ENCODE measurements around the gene SUN3. TPM values are rescaled to one million over a fixed set of nuclear protein-coding genes. Genes with fewer than 3 reads are reported as not detected.

Gene SUN3
- total and polyA plus RNA-seq, 4 donors, result not detected

- no peak for ATAC-seq (ENCODE audit: low FRiP score)
- Histone ChIP-seq H3K4me1 (ENCODE audit: control insufficient read depth in 1 of 2, insufficient read depth in 2 of 2, low read length in 2 of 2) (no peaks in the 10 kb centered on the region), H3K36me3 (ENCODE audit: control insufficient read depth in 1 of 2, insufficient read depth in 2 of 2, low read length in 1 of 2) (peaks cover 0 to 23% of the 10 kb centered on the region in 2 donors), H3K9me3 (ENCODE audit: control insufficient read depth, low read length) (no peaks in the 10 kb centered on the region), H3K4me3 (ENCODE audit: low read length in 2 of 2) (no peak overlapping the region), H3K27me3 (ENCODE audit: control insufficient read depth in 1 of 2, insufficient read depth in 2 of 2, low read length in 1 of 2) (no peaks in the 10 kb centered on the region), H3K27ac (ENCODE audit: low read depth in 1 of 2, low read length in 2 of 2) (no peak overlapping the region)
- WGBS, 2 donors, result 84 to 90% methylated on average over 5 of the region's 5 CpGs
- no peak for DNase-seq
- intact Hi-C loops (cut with DNase I), result no loop called here
Observed at GRCh38 chr7:47965456-47965855, 63.5 kb downstream of the SUN3 start.

- Histone ChIP-seq H3K36me3 (ENCODE audit: control insufficient read depth in 1 of 2, insufficient read depth in 2 of 2, low read length in 1 of 2) (peaks cover 0 to 22% of the 10 kb centered on the region in 2 donors), H3K4me3 (ENCODE audit: low read length in 2 of 2) (no peak overlapping the region), H3K27ac (ENCODE audit: low read depth in 1 of 2, low read length in 2 of 2) (no peak overlapping the region), H3K9me3 (ENCODE audit: control insufficient read depth, low read length) (no peaks in the 10 kb centered on the region), H3K4me1 (ENCODE audit: control insufficient read depth in 1 of 2, insufficient read depth in 2 of 2, low read length in 2 of 2) (no peaks in the 10 kb centered on the region), H3K27me3 (ENCODE audit: control insufficient read depth in 1 of 2, insufficient read depth in 2 of 2, low read length in 1 of 2) (no peaks in the 10 kb centered on the region)
- WGBS, 2 donors, result 94 to 99% methylated on average over 3 of the region's 3 CpGs
- DNase-seq (no peak), ATAC-seq (ENCODE audit: low FRiP score) (no peak)
- intact Hi-C loops (cut with DNase I), result no loop called here
Observed at GRCh38 chr7:47962262-47962661, 66.6 kb downstream of the SUN3 start.

DNA sequence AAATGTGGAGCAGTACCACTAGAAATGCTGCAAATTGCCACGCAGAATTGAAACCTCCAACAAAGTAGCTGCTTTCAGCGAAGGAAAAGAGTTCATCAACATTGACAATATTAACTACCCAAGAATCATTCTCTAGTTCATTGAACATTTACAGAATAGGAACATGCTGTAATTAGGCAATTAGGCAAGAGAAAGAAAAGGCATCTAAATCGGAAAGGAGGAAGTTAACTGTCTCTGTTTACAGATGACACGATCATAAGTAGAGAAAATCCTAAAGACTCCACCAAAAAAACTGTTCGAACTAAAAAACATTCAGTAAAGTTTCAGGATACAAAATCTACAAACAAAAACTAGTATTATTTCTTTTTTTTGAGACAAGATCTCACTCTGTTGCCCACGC, 71.8 kb downstream of the SUN3 start:
- peaks cover 0 to 3% of the 10 kb centered on the region in 2 donors for H3K4me1 ChIP-seq (ENCODE audit: control insufficient read depth in 1 of 2, insufficient read depth in 2 of 2, low read length in 2 of 2)
- no peaks in the 10 kb centered on the region for H3K27me3 ChIP-seq (ENCODE audit: control insufficient read depth in 1 of 2, insufficient read depth in 2 of 2, low read length in 1 of 2)
- no peak for DNase-seq
- no peak for ATAC-seq (ENCODE audit: low FRiP score)
- no peak overlapping the region for H3K27ac ChIP-seq (ENCODE audit: low read depth in 1 of 2, low read length in 2 of 2)
- 80 to 87% methylated on average over 6 of the region's 6 CpGs for WGBS, 2 donors
- intact Hi-C loops (cut with DNase I), result no loop called here
- H3K36me3 ChIP-seq (ENCODE audit: control insufficient read depth in 1 of 2, insufficient read depth in 2 of 2, low read length in 1 of 2), result peaks cover 0 to 2% of the 10 kb centered on the region in 2 donors
- no peaks in the 10 kb centered on the region for H3K9me3 ChIP-seq (ENCODE audit: control insufficient read depth, low read length)
- no peak overlapping the region for H3K4me3 ChIP-seq (ENCODE audit: low read length in 2 of 2)

GRCh38 chr7:47956220-47956619, 72.7 kb downstream of the SUN3 start:
- Histone ChIP-seq H3K9me3 (ENCODE audit: control insufficient read depth, low read length) (no peaks in the 10 kb centered on the region), H3K27me3 (ENCODE audit: control insufficient read depth in 1 of 2, insufficient read depth in 2 of 2, low read length in 1 of 2) (no peaks in the 10 kb centered on the region), H3K4me3 (ENCODE audit: low read length in 2 of 2) (no peak overlapping the region), H3K4me1 (ENCODE audit: control insufficient read depth in 1 of 2, insufficient read depth in 2 of 2, low read length in 2 of 2) (peaks cover 0 to 3% of the 10 kb centered on the region in 2 donors), H3K27ac (ENCODE audit: low read depth in 1 of 2, low read length in 2 of 2) (no peak overlapping the region), H3K36me3 (ENCODE audit: control insufficient read depth in 1 of 2, insufficient read depth in 2 of 2, low read length in 1 of 2) (no peaks in the 10 kb centered on the region)
- intact Hi-C loops (cut with DNase I), result no loop called here
- ATAC-seq (ENCODE audit: low FRiP score) (no peak), DNase-seq (no peak)
- WGBS, 2 donors, result 80 to 83% methylated on average over 6 of the region's 6 CpGs

DNA sequence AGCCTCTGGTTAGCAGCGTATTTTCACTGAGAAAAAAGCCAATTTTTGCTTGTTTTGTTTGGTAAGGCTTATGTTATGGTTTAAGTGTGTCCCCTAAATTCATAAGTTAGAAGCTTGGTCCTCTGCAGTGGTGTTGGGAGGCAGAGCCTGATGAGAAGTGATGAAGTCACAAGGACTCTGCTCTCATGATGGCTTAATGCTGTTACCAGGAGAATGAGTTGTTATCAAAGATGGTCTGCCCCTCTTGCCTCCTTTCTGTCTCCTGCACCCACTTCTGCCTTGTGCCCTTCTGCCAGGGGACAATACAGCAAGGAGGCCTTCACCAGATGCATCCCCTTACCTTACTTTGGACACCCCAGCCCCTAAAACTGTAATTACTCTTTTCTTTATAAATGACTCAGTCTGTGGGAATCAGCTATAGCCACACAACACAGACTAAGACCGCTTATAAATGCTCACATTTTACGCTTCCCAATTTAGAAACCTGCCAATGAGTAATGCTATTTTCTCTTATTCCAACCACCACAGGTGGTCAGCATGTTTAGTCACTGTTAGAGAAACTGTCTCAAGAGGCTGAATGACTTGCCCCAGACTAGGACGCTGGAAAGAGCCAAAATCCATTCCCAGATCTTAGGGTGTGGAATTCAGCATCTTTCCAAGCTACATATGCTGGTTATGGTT, 74.5 kb downstream of the SUN3 start:
- 65 to 71% methylated on average over 4 of the region's 4 CpGs for WGBS, 2 donors
- DNase-seq (no peak), ATAC-seq (ENCODE audit: low FRiP score) (no peak)
- Histone ChIP-seq H3K36me3 (ENCODE audit: control insufficient read depth in 1 of 2, insufficient read depth in 2 of 2, low read length in 1 of 2) (no peaks in the 10 kb centered on the region), H3K27me3 (ENCODE audit: control insufficient read depth in 1 of 2, insufficient read depth in 2 of 2, low read length in 1 of 2) (no peaks in the 10 kb centered on the region), H3K9me3 (ENCODE audit: control insufficient read depth, low read length) (no peaks in the 10 kb centered on the region), H3K4me3 (ENCODE audit: low read length in 2 of 2) (no peak overlapping the region), H3K27ac (ENCODE audit: low read depth in 1 of 2, low read length in 2 of 2) (no peak overlapping the region), H3K4me1 (ENCODE audit: control insufficient read depth in 1 of 2, insufficient read depth in 2 of 2, low read length in 2 of 2) (peaks cover 0 to 3% of the 10 kb centered on the region in 2 donors)
- intact Hi-C loops (cut with DNase I), result no loop called here

DNA sequence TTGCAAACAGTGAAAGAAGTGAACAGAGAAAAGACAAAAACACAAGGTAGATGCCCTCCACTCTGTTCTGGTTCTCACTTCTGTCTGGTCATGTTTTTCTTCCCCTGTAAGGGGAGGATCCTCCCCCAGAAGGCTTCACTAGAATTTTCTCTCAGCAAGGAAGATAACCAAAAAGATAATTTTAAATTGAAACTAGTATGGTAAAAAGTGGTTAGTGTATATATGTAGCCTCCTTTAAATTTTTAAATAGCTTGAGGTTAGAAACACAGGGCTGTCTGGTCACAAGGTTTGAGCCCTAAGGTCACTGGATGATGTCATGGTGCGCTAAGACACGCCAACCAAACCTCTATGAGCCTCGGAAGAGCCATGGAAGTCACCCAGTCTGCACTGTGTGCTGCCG, 75.1 kb downstream of the SUN3 start:
- intact Hi-C loops (cut with DNase I), result no loop called here

GRCh38 chr7:47952224-47952623, 76.7 kb downstream of the SUN3 start:
- no peak for DNase-seq
- intact Hi-C loops (cut with DNase I), result no loop called here
- no peak overlapping the region for H3K4me3 ChIP-seq (ENCODE audit: low read length in 2 of 2)
- no peak overlapping the region for H3K27ac ChIP-seq (ENCODE audit: low read depth in 1 of 2, low read length in 2 of 2)
- 86 to 87% methylated on average over 4 of the region's 4 CpGs for WGBS, 2 donors
- H3K27me3 ChIP-seq (ENCODE audit: control insufficient read depth in 1 of 2, insufficient read depth in 2 of 2, low read length in 1 of 2), result no peaks in the 10 kb centered on the region
- H3K9me3 ChIP-seq (ENCODE audit: control insufficient read depth, low read length), result no peaks in the 10 kb centered on the region
- H3K4me1 ChIP-seq (ENCODE audit: control insufficient read depth in 1 of 2, insufficient read depth in 2 of 2, low read length in 2 of 2), result peaks cover 0 to 3% of the 10 kb centered on the region in 2 donors
- no peaks in the 10 kb centered on the region for H3K36me3 ChIP-seq (ENCODE audit: control insufficient read depth in 1 of 2, insufficient read depth in 2 of 2, low read length in 1 of 2)
- ATAC-seq (ENCODE audit: low FRiP score), result no peak

More for the DNA sequence above, 75.1 kb downstream of the SUN3 start:
- Histone ChIP-seq H3K27me3 (ENCODE audit: control insufficient read depth in 1 of 2, insufficient read depth in 2 of 2, low read length in 1 of 2) (no peaks in the 10 kb centered on the region), H3K4me1 (ENCODE audit: control insufficient read depth in 1 of 2, insufficient read depth in 2 of 2, low read length in 2 of 2) (peaks cover 0 to 3% of the 10 kb centered on the region in 2 donors), H3K9me3 (ENCODE audit: control insufficient read depth, low read length) (no peaks in the 10 kb centered on the region), H3K27ac (ENCODE audit: low read depth in 1 of 2, low read length in 2 of 2) (no peak overlapping the region), H3K36me3 (ENCODE audit: control insufficient read depth in 1 of 2, insufficient read depth in 2 of 2, low read length in 1 of 2) (no peaks in the 10 kb centered on the region), H3K4me3 (ENCODE audit: low read length in 2 of 2) (no peak overlapping the region)
- DNase-seq (no peak), ATAC-seq (ENCODE audit: low FRiP score) (no peak)
- WGBS, 2 donors, result 65 to 76% methylated on average over 4 of the region's 4 CpGs

- no peaks in the 10 kb centered on the region for H3K36me3 ChIP-seq (ENCODE audit: control insufficient read depth in 1 of 2, insufficient read depth in 2 of 2, low read length in 1 of 2)
- peaks cover 0 to 3% of the 10 kb centered on the region in 2 donors for H3K4me1 ChIP-seq (ENCODE audit: control insufficient read depth in 1 of 2, insufficient read depth in 2 of 2, low read length in 2 of 2)
- no peaks in the 10 kb centered on the region for H3K9me3 ChIP-seq (ENCODE audit: control insufficient read depth, low read length)
- ATAC-seq (ENCODE audit: low FRiP score), result no peak
- intact Hi-C loops (cut with DNase I), result no loop called here
- DNase-seq, result no peak
- no peaks in the 10 kb centered on the region for H3K27me3 ChIP-seq (ENCODE audit: control insufficient read depth in 1 of 2, insufficient read depth in 2 of 2, low read length in 1 of 2)
- H3K27ac ChIP-seq (ENCODE audit: low read depth in 1 of 2, low read length in 2 of 2), result no peak overlapping the region
- no peak overlapping the region for H3K4me3 ChIP-seq (ENCODE audit: low read length in 2 of 2)
Observed at GRCh38 chr7:47951374-47951773, 77.5 kb downstream of the SUN3 start.

DNA sequence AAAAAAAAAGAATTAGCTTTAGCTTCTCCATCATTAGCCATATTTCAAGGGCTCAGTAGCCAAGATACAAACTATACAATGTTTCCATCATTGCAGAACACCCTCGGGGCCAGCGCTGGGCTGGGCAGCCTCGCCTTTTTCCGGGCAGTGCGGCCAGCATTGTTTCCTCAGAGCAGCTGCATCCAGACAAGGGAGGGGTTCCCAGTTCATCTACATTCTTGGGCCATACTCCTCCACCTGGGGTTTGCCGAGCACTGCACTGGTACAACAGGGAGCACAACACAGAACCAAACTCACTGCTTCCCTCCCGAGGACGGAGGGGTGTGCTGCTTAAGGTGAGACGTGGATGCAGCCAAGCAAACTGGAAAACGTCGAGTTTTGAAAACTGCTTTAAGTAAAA, 78.2 kb downstream of the SUN3 start:
- no peaks in the 10 kb centered on the region for H3K27me3 ChIP-seq (ENCODE audit: control insufficient read depth in 1 of 2, insufficient read depth in 2 of 2, low read length in 1 of 2)
- DNase-seq, result no peak
- H3K27ac ChIP-seq (ENCODE audit: low read depth in 1 of 2, low read length in 2 of 2), result no peak overlapping the region
- intact Hi-C loops (cut with DNase I), result no loop called here
- H3K36me3 ChIP-seq (ENCODE audit: control insufficient read depth in 1 of 2, insufficient read depth in 2 of 2, low read length in 1 of 2), result no peaks in the 10 kb centered on the region
- peaks cover 0 to 3% of the 10 kb centered on the region in 2 donors for H3K4me1 ChIP-seq (ENCODE audit: control insufficient read depth in 1 of 2, insufficient read depth in 2 of 2, low read length in 2 of 2)
- no peaks in the 10 kb centered on the region for H3K9me3 ChIP-seq (ENCODE audit: control insufficient read depth, low read length)
- 73 to 79% methylated on average over 11 of the region's 11 CpGs for WGBS, 2 donors
- no peak overlapping the region for H3K4me3 ChIP-seq (ENCODE audit: low read length in 2 of 2)
- ATAC-seq (ENCODE audit: low FRiP score), result no peak

Data from aorta (tissue), 5 donors.